Liver (tissue), 9 donors: Measurements from ENCODE around the gene PPP3CA. TPM values are rescaled to one million over a fixed set of nuclear protein-coding genes. Genes with fewer than 3 reads are reported as not detected.

Source experiments
- DNase-seq: peaks from one replicate; pipeline ENCODE4 v3.0.0-alpha.2; 2017; ENCODE audit warnings: low spot score
- H3K27ac ChIP-seq, 2 donors: one replicate each; pipeline ENCODE4 v1.7.0; 2013; ENCODE audit warnings: inconsistent platforms in 2 of 2, low read length in 2 of 2, control low read depth in 1 of 2, low read depth in 1 of 2, mild to moderate bottlenecking in 1 of 2
- H3K27me3 ChIP-seq, 4 donors: one replicate each; pipeline versions ENCODE4 v1.6.1 to v1.7.0; 2013; ENCODE audit warnings: low read length in 3 of 4, inconsistent platforms in 1 of 4, mild to moderate bottlenecking in 1 of 4, moderate library complexity in 1 of 4; ENCODE audit not compliant: control insufficient read depth in 4 of 4, insufficient read depth in 4 of 4
- H3K36me3 ChIP-seq, 4 donors: one replicate each; pipeline versions ENCODE4 v1.6.1 to v1.7.0; 2013; ENCODE audit warnings: low read length in 3 of 4, mild to moderate bottlenecking in 3 of 4, low read depth in 1 of 4, moderate library complexity in 1 of 4; ENCODE audit not compliant: control insufficient read depth in 4 of 4, insufficient read depth in 3 of 4
- H3K4me1 ChIP-seq, 4 donors: one replicate each; pipeline versions ENCODE4 v1.6.1 to v1.7.0; 2013; ENCODE audit warnings: low read length in 3 of 4, mild to moderate bottlenecking in 3 of 4, moderate library complexity in 1 of 4; ENCODE audit not compliant: control insufficient read depth in 4 of 4, insufficient read depth in 4 of 4
- H3K4me3 ChIP-seq, 3 donors: one replicate each; pipeline versions ENCODE4 v1.6.1 to v1.7.0; 2013; ENCODE audit warnings: low read length in 3 of 3, control low read depth in 1 of 3, low read depth in 1 of 3, mild to moderate bottlenecking in 1 of 3
- H3K9ac ChIP-seq, 2 donors: one replicate each; pipeline ENCODE4 v1.7.0; 2013; ENCODE audit warnings: low read length in 2 of 2, mild to moderate bottlenecking in 2 of 2, moderate library complexity in 2 of 2, control low read depth in 1 of 2, low read depth in 1 of 2
- H3K9me3 ChIP-seq, 4 donors: one replicate each; pipeline versions ENCODE4 v1.6.1 to v1.7.0; 2013; ENCODE audit warnings: low read length in 3 of 4; ENCODE audit not compliant: control insufficient read depth in 4 of 4
- ATF3 ChIP-seq: IDR thresholded peaks from 2 replicates; pipeline ENCODE4 v1.6.1; 2016; ENCODE audit warnings: antibody characterized with exemption
- CTCF ChIP-seq: fragments of 150-350 bp; IDR thresholded peaks from 2 replicates; pipeline ENCODE4 v1.5.1; 2017; ENCODE audit warnings: improper control_type of control experiment, low read depth, low read length; ENCODE audit not compliant: missing input control
- EGR1 ChIP-seq, 2 donors: IDR thresholded peaks; 2 replicates each; pipeline ENCODE4 v1.6.1; 2016 to 2018; ENCODE audit warnings: antibody characterized with exemption in 2 of 2, low read depth in 2 of 2
- FOXA1 ChIP-seq: IDR thresholded peaks from 2 replicates; pipeline ENCODE4 v1.6.1; 2016; ENCODE audit warnings: antibody characterized with exemption
- FOXA2 ChIP-seq: IDR thresholded peaks from 2 replicates; pipeline ENCODE4 v1.6.1; 2016; ENCODE audit warnings: antibody characterized with exemption
- GABPA ChIP-seq, 2 donors: IDR thresholded peaks in 1 of 2; conservative IDR thresholded peaks in 1 of 2; 2 replicates each; pipeline ENCODE4 v1.6.1; 2016; ENCODE audit warnings: antibody characterized with exemption in 2 of 2, mild to moderate bottlenecking in 1 of 2, moderate library complexity in 1 of 2
- HNF4A ChIP-seq, 2 donors: conservative IDR thresholded peaks; 2 replicates each; pipeline ENCODE4 v1.6.1; 2016; ENCODE audit warnings: antibody characterized with exemption in 2 of 2, mild to moderate bottlenecking in 2 of 2
- HNF4G ChIP-seq: IDR thresholded peaks from 2 replicates; pipeline ENCODE4 v1.6.1; 2016; ENCODE audit warnings: antibody characterized with exemption
- JUND ChIP-seq, 2 donors: IDR thresholded peaks; 2 replicates each; pipeline ENCODE4 v1.6.1; 2016; ENCODE audit warnings: antibody characterized with exemption in 2 of 2
- NR2F2 ChIP-seq: IDR thresholded peaks from 2 replicates; pipeline ENCODE4 v1.6.1; 2016; ENCODE audit warnings: antibody characterized with exemption
- RAD21 ChIP-seq, 2 donors: IDR thresholded peaks; 2 replicates each; pipeline ENCODE4 v1.6.1; 2016; ENCODE audit warnings: antibody characterized with exemption in 2 of 2, mild to moderate bottlenecking in 2 of 2
- REST ChIP-seq: IDR thresholded peaks from 2 replicates; pipeline ENCODE4 v1.6.1; 2016; ENCODE audit warnings: antibody characterized with exemption, mild to moderate bottlenecking
- RXRA ChIP-seq, 2 donors: IDR thresholded peaks; 2 replicates each; pipeline ENCODE4 v1.6.1; 2017 to 2018; ENCODE audit warnings: antibody characterized with exemption in 2 of 2, mild to moderate bottlenecking in 1 of 2
- SP1 ChIP-seq: IDR thresholded peaks from 2 replicates; pipeline ENCODE4 v1.6.1; 2018; ENCODE audit warnings: antibody characterized with exemption, mild to moderate bottlenecking
- TAF1 ChIP-seq: conservative IDR thresholded peaks from 2 replicates; pipeline ENCODE4 v1.6.1; 2016; ENCODE audit warnings: antibody characterized with exemption, mild to moderate bottlenecking
- YY1 ChIP-seq: IDR thresholded peaks from 2 replicates; pipeline ENCODE4 v1.6.1; 2016; ENCODE audit warnings: antibody characterized with exemption, mild to moderate bottlenecking
- ZBTB33 ChIP-seq: IDR thresholded peaks from 2 replicates; pipeline ENCODE4 v1.6.1; 2016; ENCODE audit warnings: antibody characterized with exemption
- WGBS: extraction: QIAGEN DNeasy Blood & Tissue Kit; methylation state at CpG from one replicate; pipeline ENCODE4 v1.1.7; 2013; 5-methylcytosine and 5-hydroxymethylcytosine counted together
- polyA plus RNA-seq, 2 donors: library from polyadenylated mRNA; stranded (reverse) in 1 of 2; unstranded in 1 of 2; fragments of 200-250 nt in 1 of 2; fragments of >200 nt in 1 of 2; fragmentation: Nextera tagmentation in 1 of 2; extraction: Ambion mirVana in 1 of 2; gene quantifications; one replicate each; pipeline versions ENCODE4 v1.2.1 to v1.2.3, GENCODE V29; 2013 to 2015
- total RNA-seq, 2 donors: library from RNA; depleted of rRNA; stranded (reverse); fragments of >200 nt; gene quantifications; one replicate each; pipeline ENCODE4 v1.2.3, GENCODE V29; 2014
- TF ChIP-seq, protein P1 (sequence below): IDR thresholded peaks from 2 replicates; pipeline ENCODE4 v1.6.1; 2016; ENCODE audit warnings: antibody characterized with exemption
- donor health status: healthy.
- donor health status: healthy.
- donor health status: healthy.
- donor health status: healthy.
- donor health status: healthy.

PPP3CA gene
- total and polyA plus RNA-seq, 4 donors: 3.6 to 18.2 (median 14.2) TPM

GRCh38 chr4:101172369-101172768, 175.0 kb downstream of the PPP3CA start:
- H3K9ac ChIP-seq: no peak overlapping the region
- no peak for DNase-seq
- H3K36me3 ChIP-seq: no peaks in the 10 kb centered on the region
- TF ChIP-seq HNF4G (no peak), SP1 (no peak), JUND (IDR thresholded peaks at IDR 0.05) (no peak), FOXA1 (no peak), EGR1 (IDR thresholded peaks at IDR 0.05; ENCODE audit: low read depth in 2 of 2) (no peak), TAF1 (no peak), YY1 (no peak), RAD21 (IDR thresholded peaks at IDR 0.05) (no peak), NR2F2 (no peak)
- H3K4me3 ChIP-seq: no peak overlapping the region
- H3K27ac ChIP-seq: no peak overlapping the region
- no peaks in the 10 kb centered on the region for H3K9me3 ChIP-seq
- H3K4me1 ChIP-seq: peaks cover 0 to 20% (median 9%) of the 10 kb centered on the region in 4 donors
- H3K27me3 ChIP-seq: no peaks in the 10 kb centered on the region
- 80% methylated on average over 1 of the region's 1 CpG for WGBS

- TF ChIP-seq RXRA (IDR thresholded peaks at IDR 0.05) (no peak), YY1 (no peak), HNF4G (no peak), REST (no peak), SP1 (no peak), RAD21 (IDR thresholded peaks at IDR 0.05) (no peak), TAF1 (no peak), FOXA2 (no peak), NR2F2 (no peak), ZBTB33 (no peak), HNF4A (conservative IDR thresholded peaks at IDR 0.05) (no peak), CTCF (no peak), FOXA1 (no peak), ATF3 (no peak), GABPA (IDR thresholded peaks at IDR 0.05 in 1 of 2, conservative IDR thresholded peaks at IDR 0.05 in 1 of 2) (no peak)
- TF ChIP-seq, protein P1, sequence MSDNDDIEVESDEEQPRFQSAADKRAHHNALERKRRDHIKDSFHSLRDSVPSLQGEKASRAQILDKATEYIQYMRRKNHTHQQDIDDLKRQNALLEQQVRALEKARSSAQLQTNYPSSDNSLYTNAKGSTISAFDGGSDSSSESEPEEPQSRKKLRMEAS: no peak
- no peak for DNase-seq
- no peak overlapping the region for H3K9ac ChIP-seq
- H3K27ac ChIP-seq: no peak overlapping the region
- peaks cover 0 to 20% (median 9%) of the 10 kb centered on the region in 4 donors for H3K4me1 ChIP-seq
- no peaks in the 10 kb centered on the region for H3K9me3 ChIP-seq
- 67% methylated on average over 3 of the region's 3 CpGs for WGBS
- H3K36me3 ChIP-seq: no peaks in the 10 kb centered on the region
- no peaks in the 10 kb centered on the region for H3K27me3 ChIP-seq
- no peak overlapping the region for H3K4me3 ChIP-seq
Observed at GRCh38 chr4:101171747-101172146, 175.6 kb downstream of the PPP3CA start.
